Liver (tissue), 5 donors: ENCODE measurements around the gene FAM83C. TPM values are rescaled to one million over a fixed set of nuclear protein-coding genes. Genes with fewer than 3 reads are reported as not detected.

Experiments
- GABPA ChIP-seq, 2 donors: IDR thresholded peaks in 1 of 2; conservative IDR thresholded peaks in 1 of 2; 2 replicates each; pipeline ENCODE4 v1.6.1; 2016; ENCODE audit warnings: antibody characterized with exemption in 2 of 2, mild to moderate bottlenecking in 1 of 2, moderate library complexity in 1 of 2
- polyA plus RNA-seq, 2 donors: library from polyadenylated mRNA; stranded (reverse) in 1 of 2; unstranded in 1 of 2; fragments of 200-250 nt in 1 of 2; fragments of >200 nt in 1 of 2; fragmentation: Nextera tagmentation in 1 of 2; extraction: Ambion mirVana in 1 of 2; gene quantifications; one replicate each; pipeline versions ENCODE4 v1.2.1 to v1.2.3, GENCODE V29; 2013 to 2015
- total RNA-seq, 2 donors: library from RNA; depleted of rRNA; stranded (reverse); fragments of >200 nt; gene quantifications; one replicate each; pipeline ENCODE4 v1.2.3, GENCODE V29; 2014
- donor health status: healthy.
- donor health status: healthy.
- donor health status: healthy.

FAM83C gene
- total and polyA plus RNA-seq, 4 donors = 0.05 TPM; not detected in 3

- no peak for TF ChIP-seq GABPA (IDR thresholded peaks at IDR 0.05 in 1 of 2, conservative IDR thresholded peaks at IDR 0.05 in 1 of 2)
These were observed 56.3 kb downstream of the FAM83C start (continued) for GRCh38 chr20:35235881-35236280.

Other genes with a start within 250 kb of the FAM83C start
- 10 to 100 TPM; 34.8 to 57.2 TPM for gene TRPC4AP, start 199.6 kb downstream of the FAM83C start, total RNA-seq
- gene TRPC4AP, start 199.6 kb downstream of the FAM83C start, polyA plus RNA-seq = 10 to 100 TPM; 26.3 to 32.8 TPM
- 10 to 100 TPM; 15.5 to 32.5 TPM for gene EDEM2, start 145.1 kb downstream of the FAM83C start, total RNA-seq
- 10 to 100 TPM; 22.2 to 22.3 TPM for gene EDEM2, start 145.1 kb downstream of the FAM83C start, polyA plus RNA-seq
- gene PROCR, start 120.4 kb downstream of the FAM83C start, total RNA-seq = 1 to 10 TPM; 3.7 to 6.7 TPM
- gene PROCR, start 120.4 kb downstream of the FAM83C start, polyA plus RNA-seq = 1 to 10 TPM; 5.3 to 7.6 TPM
- gene MMP24, start 65.7 kb downstream of the FAM83C start, total RNA-seq = under 1 TPM; 0.09 to 0.75 TPM
- under 1 TPM; 0.11 to 0.73 TPM for gene MMP24, start 65.7 kb downstream of the FAM83C start, polyA plus RNA-seq
- 1 to 10 TPM; 5.2 to 5.4 TPM for gene MMP24OS, start 14.3 kb downstream of the FAM83C start, total RNA-seq
- 10 to 100 TPM; 15.2 to 16.0 TPM for gene MMP24OS, start 14.3 kb downstream of the FAM83C start, polyA plus RNA-seq
- 10 to 100 TPM; 60.8 to 71.3 TPM for gene EIF6, start 7.7 kb downstream of the FAM83C start, total RNA-seq
- gene EIF6, start 7.7 kb downstream of the FAM83C start, polyA plus RNA-seq = 100 to 1,000 TPM; 140 to 160 TPM
- 10 to 100 TPM; 13.7 to 21.3 TPM for gene UQCC1, start 119.5 kb upstream of the FAM83C start, total RNA-seq
- 10 to 100 TPM; 20.8 to 21.3 TPM for gene UQCC1, start 119.5 kb upstream of the FAM83C start, polyA plus RNA-seq
- gene GDF5, start 145.8 kb upstream of the FAM83C start, total RNA-seq = not detected
- not detected for gene GDF5, start 145.8 kb upstream of the FAM83C start, polyA plus RNA-seq
- 10 to 100 TPM; 11.3 to 13.3 TPM for gene CEP250, start 163.2 kb upstream of the FAM83C start, total RNA-seq
- 1 to 10 TPM; 3.4 to 5.3 TPM for gene CEP250, start 163.2 kb upstream of the FAM83C start, polyA plus RNA-seq
- gene C20orf173, start 237.2 kb upstream of the FAM83C start, total RNA-seq = not detected
- gene C20orf173, start 237.2 kb upstream of the FAM83C start, polyA plus RNA-seq = not detected
- 100 to 1,000 TPM; 110 to 167 TPM for gene ERGIC3, start 249.7 kb upstream of the FAM83C start, total RNA-seq
- gene ERGIC3, start 249.7 kb upstream of the FAM83C start, polyA plus RNA-seq = 100 to 1,000 TPM; 115 to 124 TPM